COLO668 (cell line): ENCODE measurements around the gene KLHDC7B.

Source experiments
- DNase-seq: peaks from one replicate; lab custom pipeline; 2025; ENCODE audit not compliant: unreplicated experiment; lab: John Stamatoyannopoulos, UW

The KLHDC7B gene

GRCh38 chr22:50545522-50546325 lies at the start of gene KLHDC7B:
TSS of gene KLHDC7B (plus strand) at chr22:50545899. CDS start at chr22:50546244, 345 bp downstream.
- DNase-seq, result no peak

- DNase-seq, result no peak
Observed at GRCh38 chr22:50497093-50497492, 48.6 kb upstream of the KLHDC7B start.

GRCh38 chr22:50498322-50498890 lies 47.3 kb upstream of the KLHDC7B start:
- DNase-seq, result peak; percentile 73

GRCh38 chr22:50500452-50500851 lies 45.2 kb upstream of the KLHDC7B start:
- no peak for DNase-seq

- no peak for DNase-seq
Observed at GRCh38 chr22:50502096-50502495, 43.6 kb upstream of the KLHDC7B start.

- no peak for DNase-seq
Observed at GRCh38 chr22:50502628-50503474, 42.8 kb upstream of the KLHDC7B start.

GRCh38 chr22:50503475-50504145 lies 42.1 kb upstream of the KLHDC7B start:
- DNase-seq, result no peak

- DNase-seq, result no peak
Observed at GRCh38 chr22:50504369-50505211, 41.1 kb upstream of the KLHDC7B start.

GRCh38 chr22:50505276-50505775 lies 40.4 kb upstream of the KLHDC7B start:
- DNase-seq, result no peak

GRCh38 chr22:50505776-50506610 lies 39.7 kb upstream of the KLHDC7B start:
- peak; percentile 67 for DNase-seq

GRCh38 chr22:50506611-50507420 lies 38.9 kb upstream of the KLHDC7B start:
- peak; percentile 89 for DNase-seq

GRCh38 chr22:50507421-50507990 lies 38.2 kb upstream of the KLHDC7B start, which contains the start of gene LMF2:
TSS of gene LMF2 (minus strand) at chr22:50507702. CDS start at chr22:50507675, 27 bp downstream.
- no peak for DNase-seq

- DNase-seq, result peak; percentile 99
Observed at GRCh38 chr22:50507991-50508884, 37.5 kb upstream of the KLHDC7B start, which contains the start of gene NCAPH2. TSS of gene NCAPH2 (plus strand) at chr22:50508224. CDS start at chr22:50508338, 114 bp downstream.

- no peak for DNase-seq
Observed at GRCh38 chr22:50508897-50509296, 36.8 kb upstream of the KLHDC7B start.

GRCh38 chr22:50513175-50513574 lies 32.5 kb upstream of the KLHDC7B start:
- DNase-seq, result no peak

GRCh38 chr22:50516068-50516467 lies 29.6 kb upstream of the KLHDC7B start:
- no peak for DNase-seq

GRCh38 chr22:50516891-50517290 lies 28.8 kb upstream of the KLHDC7B start:
- DNase-seq, result no peak
